ENCODE results near the gene NUP107. TPM values are rescaled to one million over a fixed set of nuclear protein-coding genes. Genes with fewer than 3 reads are reported as not detected.
A peak's percentile ranks its signal among the peaks of the same experiment; 100 is the strongest.

The NUP107 gene
- total RNA-seq, 2 experiments from 2014 or later: 91.2 to 106 TPM

DNA sequence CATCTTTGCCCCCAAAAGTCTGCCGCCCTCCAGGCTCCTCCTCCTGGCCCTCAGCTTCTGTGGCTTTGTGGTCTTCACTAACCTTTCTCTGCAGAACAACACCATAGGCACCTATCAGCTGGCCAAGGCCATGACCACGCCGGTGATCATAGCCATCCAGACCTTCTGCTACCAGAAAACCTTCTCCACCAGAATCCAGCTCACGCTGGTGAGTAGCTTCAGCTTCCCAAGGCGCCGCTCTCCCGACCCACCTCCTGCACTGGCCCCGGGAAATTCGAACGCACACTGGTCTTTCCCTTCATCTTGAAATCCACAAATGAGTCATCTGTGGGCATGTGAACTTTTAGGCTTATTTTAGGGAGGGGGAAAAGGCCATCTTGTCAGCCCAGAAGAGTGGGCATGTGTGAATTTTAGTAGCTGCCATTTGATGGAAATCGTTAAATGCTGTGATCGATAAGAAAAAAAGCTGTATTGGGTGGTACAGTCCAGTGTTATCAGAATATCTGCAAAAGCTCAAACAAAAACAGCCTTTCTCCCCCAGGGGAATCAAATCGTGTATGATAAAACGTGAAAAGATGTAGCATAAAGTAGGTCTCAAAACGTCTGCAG lies 59.9 kb downstream of the NUP107 start:
- Mint-ChIP-seq H3K36me3 (peaks cover 12% of the 10 kb centered on the region), H3K27ac (peak overlapping the region; percentile 85), H3K4me1 (peaks cover 38% of the 10 kb centered on the region), H3K9me3 (no peaks in the 10 kb centered on the region), H3K4me3 (peak overlapping the region; percentile 95), H3K27me3 (no peaks in the 10 kb centered on the region)
- DNase-seq: no peak
- ATAC-seq (ENCODE audit: low read depth): peak; percentile 17
- POLR2A ChIA-PET: interaction anchor here (0.8 to 3.2 kb wide), 4 partner anchors 24 to 134 kb away, joined by 3 to 61 read pairs (median 4); partner anchors contain the start of gene MDM2

DNA sequence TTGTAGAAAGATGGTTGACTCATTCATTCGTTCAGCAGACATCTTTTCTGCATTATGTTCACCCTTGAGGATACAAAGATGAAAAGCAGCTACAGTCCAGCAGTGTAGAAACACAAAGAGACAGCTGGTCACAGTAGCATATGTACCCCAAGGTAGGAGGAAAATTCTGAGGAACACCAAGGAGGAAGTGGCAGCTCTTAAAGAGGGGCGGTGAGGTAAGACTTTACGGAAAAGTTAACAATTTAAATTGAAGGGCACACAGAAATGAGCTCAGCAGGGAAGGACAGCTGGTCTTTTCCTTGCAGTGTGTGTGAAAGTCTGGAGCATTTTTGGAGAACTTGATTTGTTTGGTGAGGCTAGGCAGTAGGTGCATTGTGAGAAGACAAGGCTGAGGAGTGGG lies 62.7 kb downstream of the NUP107 start:
- no peaks in the 10 kb centered on the region for H3K9me3 Mint-ChIP-seq
- ATAC-seq (ENCODE audit: low read depth) (no peak), DNase-seq (no peak)
- H3K4me1 Mint-ChIP-seq: peaks cover 24% of the 10 kb centered on the region
- no peaks in the 10 kb centered on the region for H3K27me3 Mint-ChIP-seq
- H3K36me3 Mint-ChIP-seq: peaks cover 24% of the 10 kb centered on the region
- H3K4me3 Mint-ChIP-seq: no peak overlapping the region
- POLR2A ChIA-PET: interaction anchor here (0.9 kb wide), 1 partner anchor 58 kb away, joined by 3 read pairs; the partner anchor contains the start of gene MDM2
- H3K27ac Mint-ChIP-seq: no peak overlapping the region

DNA sequence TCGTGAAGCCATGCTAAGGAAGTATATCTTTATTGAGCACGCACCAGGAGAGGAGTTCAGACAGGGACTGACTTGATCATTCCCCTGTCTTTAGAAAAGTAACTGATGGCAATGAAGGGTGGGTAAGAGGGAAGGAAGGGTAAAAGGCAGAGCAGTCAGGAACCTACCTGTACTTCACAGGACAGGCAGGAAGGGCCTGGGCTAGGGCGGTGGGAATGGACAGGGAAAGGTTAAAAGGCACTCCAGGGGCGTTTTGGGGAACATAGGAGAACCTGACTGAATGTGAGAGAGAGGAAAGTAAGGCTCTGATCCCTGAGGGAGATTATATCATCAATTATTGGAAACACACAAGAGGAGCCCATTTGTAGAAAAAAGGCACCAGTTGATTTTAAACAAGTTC lies 63.1 kb downstream of the NUP107 start:
- H3K27ac Mint-ChIP-seq: no peak overlapping the region
- H3K36me3 Mint-ChIP-seq: peaks cover 27% of the 10 kb centered on the region
- peaks cover 24% of the 10 kb centered on the region for H3K4me1 Mint-ChIP-seq
- no peak overlapping the region for H3K4me3 Mint-ChIP-seq
- H3K9me3 Mint-ChIP-seq: no peaks in the 10 kb centered on the region
- POLR2A ChIA-PET: interaction anchor here (0.9 kb wide), 1 partner anchor 58 kb away, joined by 3 read pairs; the partner anchor contains the start of gene MDM2
- no peak for ATAC-seq (ENCODE audit: low read depth)
- DNase-seq: no peak
- no peaks in the 10 kb centered on the region for H3K27me3 Mint-ChIP-seq

DNA sequence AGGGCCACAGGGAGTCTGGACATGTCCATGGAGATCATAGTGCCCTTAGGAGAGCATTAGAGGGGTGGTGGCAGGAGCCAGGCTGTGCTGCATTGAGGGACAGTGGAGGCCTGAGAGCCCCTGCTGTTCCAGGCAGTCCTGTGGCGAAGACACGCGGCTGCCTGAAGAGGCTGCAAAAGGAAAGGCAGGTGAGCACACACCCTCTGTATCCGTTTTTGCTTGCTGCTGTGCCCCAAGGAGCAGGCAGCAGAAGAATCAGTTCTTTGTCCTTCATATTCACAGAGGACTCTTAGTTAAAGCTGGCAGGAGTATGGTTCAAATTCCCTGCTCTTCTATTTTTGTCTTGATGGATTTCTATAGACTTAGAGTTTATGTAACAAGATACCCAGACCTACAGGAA lies 63.7 kb downstream of the NUP107 start:
- POLR2A ChIA-PET: no interaction called here
- Mint-ChIP-seq H3K4me1 (peaks cover 23% of the 10 kb centered on the region), H3K4me3 (no peak overlapping the region), H3K36me3 (peaks cover 31% of the 10 kb centered on the region), H3K9me3 (no peaks in the 10 kb centered on the region), H3K27ac (no peak overlapping the region), H3K27me3 (no peaks in the 10 kb centered on the region)
- DNase-seq (no peak), ATAC-seq (ENCODE audit: low read depth) (no peak)

DNA sequence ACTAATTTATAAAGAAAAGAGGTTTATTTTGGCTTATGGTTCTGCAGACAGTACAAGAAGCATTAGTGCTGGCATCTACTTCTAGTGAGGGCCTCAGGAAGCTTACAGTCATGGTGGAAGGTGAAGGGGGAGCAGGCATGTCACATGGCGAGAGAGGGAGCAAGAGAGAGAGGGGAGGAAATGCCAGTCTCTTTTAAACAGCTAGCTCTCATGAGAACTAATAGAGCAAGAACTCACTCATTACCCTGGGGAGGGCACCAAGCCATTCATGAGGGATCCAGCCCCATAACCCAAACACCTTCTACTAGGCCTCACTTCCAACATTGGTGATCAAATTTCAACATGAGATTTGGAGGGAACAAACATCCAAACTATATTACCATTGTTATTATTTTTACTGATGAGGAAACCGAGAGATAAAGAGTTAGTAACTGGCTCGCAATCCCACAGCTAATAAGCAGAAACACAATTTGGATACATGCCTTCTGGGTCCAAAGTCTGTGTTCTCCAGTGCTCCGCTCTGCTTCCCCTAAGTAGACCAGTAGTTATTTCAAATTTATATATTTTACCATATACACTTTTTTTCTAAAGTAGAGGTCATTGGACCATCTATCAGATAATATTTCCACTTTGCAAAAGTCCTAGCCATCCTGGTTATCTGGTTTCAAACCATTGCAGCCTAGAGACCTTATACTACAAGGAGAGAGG lies 68.9 kb downstream of the NUP107 start:
- H3K36me3 Mint-ChIP-seq: peaks cover 37% of the 10 kb centered on the region
- no peak overlapping the region for H3K4me3 Mint-ChIP-seq
- no peaks in the 10 kb centered on the region for H3K27me3 Mint-ChIP-seq
- POLR2A ChIA-PET: no interaction called here
- DNase-seq: no peak
- H3K9me3 Mint-ChIP-seq: no peaks in the 10 kb centered on the region
- H3K27ac Mint-ChIP-seq: no peak overlapping the region
- no peak for ATAC-seq (ENCODE audit: low read depth)
- H3K4me1 Mint-ChIP-seq: peaks cover 3% of the 10 kb centered on the region

DNA sequence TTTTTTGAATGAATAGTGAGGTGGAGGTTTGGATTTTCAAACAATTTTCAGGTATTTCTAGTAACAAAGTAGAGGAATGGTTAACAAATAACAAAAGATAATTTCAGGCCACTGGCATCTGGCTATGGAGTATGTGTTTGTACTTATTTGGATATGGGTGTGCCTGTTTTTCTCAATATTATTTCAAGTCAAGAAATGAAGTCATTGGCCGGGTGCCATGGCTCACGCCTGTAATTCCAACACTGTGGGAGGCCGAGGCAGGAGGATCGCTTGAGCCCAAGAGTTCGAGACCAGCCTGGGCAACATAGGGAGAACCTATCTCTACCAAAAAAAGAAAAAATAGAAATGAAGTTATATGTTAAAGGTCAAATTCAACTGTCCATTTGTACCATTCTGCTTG lies 73.1 kb downstream of the NUP107 start:
- ATAC-seq (ENCODE audit: low read depth) (no peak), DNase-seq (no peak)
- Mint-ChIP-seq H3K36me3 (peaks cover 35% of the 10 kb centered on the region), H3K27ac (no peak overlapping the region), H3K27me3 (no peaks in the 10 kb centered on the region), H3K4me3 (no peak overlapping the region), H3K4me1 (no peaks in the 10 kb centered on the region), H3K9me3 (no peaks in the 10 kb centered on the region)
- POLR2A ChIA-PET: no interaction called here

DNA sequence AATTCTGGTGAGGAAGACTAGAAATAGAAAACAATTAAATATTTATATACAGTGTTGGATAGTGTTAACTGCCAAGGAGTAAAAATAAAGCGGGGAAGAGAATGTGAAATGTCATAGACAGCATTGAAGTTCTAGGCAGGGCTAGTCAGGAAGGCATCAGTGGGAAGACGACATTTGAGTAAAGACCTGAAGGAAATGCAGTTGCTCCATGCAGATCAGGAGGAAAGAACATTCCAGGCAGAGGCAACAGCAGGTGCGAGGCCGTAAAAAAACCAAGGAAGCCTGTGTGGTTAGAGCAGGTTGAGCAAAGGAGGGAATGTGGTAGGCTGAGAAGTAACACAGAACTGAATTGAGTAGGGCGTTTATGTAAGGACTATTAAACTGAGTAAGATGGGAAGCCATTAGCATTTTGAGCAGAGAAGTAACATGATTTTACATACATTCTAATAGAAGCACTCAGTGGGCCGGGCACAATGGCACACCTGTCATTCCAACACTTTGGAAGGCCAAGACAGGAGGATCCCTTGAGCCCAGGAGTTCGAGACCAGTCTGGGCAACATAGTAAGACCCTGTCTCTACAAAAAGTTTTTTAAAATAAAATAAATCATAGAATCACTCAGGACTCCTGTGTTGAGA lies 74.1 kb downstream of the NUP107 start:
- H3K4me1 Mint-ChIP-seq: no peaks in the 10 kb centered on the region
- DNase-seq: no peak
- H3K27me3 Mint-ChIP-seq: no peaks in the 10 kb centered on the region
- H3K36me3 Mint-ChIP-seq: peaks cover 28% of the 10 kb centered on the region
- H3K27ac Mint-ChIP-seq: no peak overlapping the region
- ATAC-seq (ENCODE audit: low read depth): no peak
- no peak overlapping the region for H3K4me3 Mint-ChIP-seq
- POLR2A ChIA-PET: no interaction called here
- H3K9me3 Mint-ChIP-seq: no peaks in the 10 kb centered on the region

DNA sequence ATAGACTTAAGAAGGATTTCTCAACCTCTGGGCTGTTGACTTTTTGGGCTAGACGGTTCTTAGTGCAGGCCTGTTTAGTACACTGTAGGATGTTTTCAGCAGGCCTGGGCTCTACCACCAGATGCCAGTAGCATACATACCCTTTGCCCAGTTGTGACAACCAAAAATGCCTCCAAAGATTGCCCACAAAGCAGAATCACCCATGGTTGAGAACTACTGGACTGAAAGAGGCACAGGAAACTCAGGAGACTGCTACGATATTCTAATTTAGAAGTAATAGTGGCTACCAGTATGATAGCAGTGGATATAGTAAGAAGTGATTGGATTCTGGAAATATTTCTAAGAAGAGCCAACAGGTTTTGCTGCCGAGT lies 74.6 kb downstream of the NUP107 start:
- Mint-ChIP-seq H3K9me3 (no peaks in the 10 kb centered on the region), H3K4me3 (no peak overlapping the region), H3K4me1 (no peaks in the 10 kb centered on the region), H3K36me3 (peaks cover 25% of the 10 kb centered on the region), H3K27ac (no peak overlapping the region), H3K27me3 (no peaks in the 10 kb centered on the region)
- no peak for DNase-seq
- POLR2A ChIA-PET: no interaction called here
- ATAC-seq (ENCODE audit: low read depth): no peak

DNA sequence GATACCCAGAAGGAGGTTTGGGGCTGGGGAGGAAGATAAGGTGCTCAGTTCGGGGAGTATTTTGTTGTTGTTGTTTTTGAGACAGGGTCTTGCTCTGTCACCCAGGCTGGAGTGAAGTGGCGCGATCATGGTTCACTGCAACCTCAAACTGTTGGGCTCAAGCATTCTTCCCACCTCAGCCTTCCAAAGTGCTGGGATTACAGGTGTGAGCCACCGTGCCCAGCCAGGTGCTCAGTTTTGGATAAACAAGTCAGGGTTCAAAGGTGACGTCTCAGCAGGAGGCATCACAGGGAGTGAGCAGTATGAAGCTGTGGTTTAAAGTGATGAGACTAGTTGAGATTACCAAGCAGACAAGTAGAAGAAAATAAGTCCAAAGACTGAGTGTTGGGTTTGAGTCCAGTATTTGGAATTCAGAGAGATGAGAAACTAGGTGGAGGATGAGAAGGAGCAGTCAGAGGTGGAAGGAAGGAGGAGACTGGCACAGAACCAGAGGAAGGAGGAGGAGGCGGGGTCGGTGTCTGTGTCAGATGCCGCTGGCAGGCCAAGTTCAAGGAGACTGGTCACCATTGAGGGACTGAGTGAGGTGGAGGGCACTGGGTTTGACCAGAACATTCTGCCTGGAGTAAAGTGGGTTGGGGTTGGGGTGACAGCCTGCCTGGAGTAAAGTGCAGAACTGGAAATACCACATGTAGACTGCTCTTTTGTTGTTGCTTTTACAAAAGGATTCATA lies 75.3 kb downstream of the NUP107 start:
- H3K9me3 Mint-ChIP-seq: no peaks in the 10 kb centered on the region
- H3K27ac Mint-ChIP-seq: peak overlapping the region; percentile 22
- H3K4me3 Mint-ChIP-seq: no peak overlapping the region
- POLR2A ChIA-PET: no interaction called here
- peaks cover 26% of the 10 kb centered on the region for H3K36me3 Mint-ChIP-seq
- no peaks in the 10 kb centered on the region for H3K4me1 Mint-ChIP-seq
- no peak for DNase-seq
- no peaks in the 10 kb centered on the region for H3K27me3 Mint-ChIP-seq
- ATAC-seq (ENCODE audit: low read depth): no peak

DNA sequence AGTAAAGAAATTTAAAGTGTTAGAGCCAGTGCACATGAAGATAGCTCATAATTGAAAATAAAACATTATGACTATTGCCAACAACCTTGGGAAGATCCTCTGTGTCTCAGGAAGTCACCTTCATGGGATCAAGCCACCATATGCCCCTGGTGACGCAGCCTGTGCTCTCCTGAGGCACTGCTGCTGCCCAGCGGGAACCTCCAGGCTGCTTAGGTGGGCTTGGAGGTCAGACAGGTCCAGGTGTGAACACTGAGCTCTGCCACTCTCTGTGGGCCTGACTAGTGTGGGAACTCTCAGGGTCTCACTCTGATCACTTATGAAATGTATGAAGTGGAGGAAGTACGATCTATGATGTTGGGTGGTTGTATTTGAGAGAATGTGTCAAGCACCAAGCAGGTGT lies 75.9 kb downstream of the NUP107 start:
- H3K27ac Mint-ChIP-seq: no peak overlapping the region

DNA sequence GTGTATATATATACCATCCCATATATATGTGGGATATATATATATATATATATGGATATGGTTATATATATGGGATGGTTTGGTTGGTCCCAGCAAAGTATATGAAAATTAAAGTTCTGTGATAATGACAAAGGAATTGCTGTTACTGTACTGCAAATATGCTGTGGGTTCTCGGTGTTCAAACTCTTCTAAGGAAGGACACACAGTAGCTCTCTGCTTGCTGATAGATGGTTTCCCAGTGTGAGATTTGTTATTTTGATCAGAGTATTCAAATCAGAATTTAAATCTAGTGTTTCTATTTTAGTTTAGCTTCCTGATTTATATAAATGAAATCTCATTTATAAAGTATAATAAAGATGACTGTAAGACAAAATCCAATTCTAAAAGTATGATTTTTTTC lies 78.9 kb downstream of the NUP107 start:
- no peak overlapping the region for H3K27ac Mint-ChIP-seq
- no peaks in the 10 kb centered on the region for H3K9me3 Mint-ChIP-seq
- POLR2A ChIA-PET: no interaction called here

More for the DNA sequence above, 75.9 kb downstream of the NUP107 start:
- POLR2A ChIA-PET: no interaction called here
- Mint-ChIP-seq H3K4me1 (no peaks in the 10 kb centered on the region), H3K27me3 (no peaks in the 10 kb centered on the region), H3K9me3 (no peaks in the 10 kb centered on the region), H3K36me3 (peaks cover 28% of the 10 kb centered on the region), H3K4me3 (no peak overlapping the region)
- ATAC-seq (ENCODE audit: low read depth): no peak
- DNase-seq: no peak

DNA sequence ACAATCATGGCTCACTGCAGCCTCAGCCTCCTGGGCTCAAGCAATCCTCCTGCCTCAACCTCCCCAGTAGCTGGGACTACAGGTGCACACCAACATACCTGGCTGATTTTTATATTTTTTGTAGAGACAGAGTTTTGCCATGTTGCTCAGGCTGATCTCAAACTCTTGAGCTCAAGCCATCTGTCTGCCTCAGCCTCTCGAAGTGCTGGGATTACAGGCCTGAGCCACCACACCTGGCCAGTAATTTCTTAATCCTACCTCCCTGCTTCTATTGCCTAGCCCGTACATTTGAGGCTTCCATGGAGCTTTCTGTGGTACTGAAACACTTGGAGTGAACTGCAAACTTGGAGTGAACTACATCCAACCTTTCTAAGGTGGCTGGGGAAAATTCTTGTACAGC lies 79.9 kb downstream of the NUP107 start:
- Mint-ChIP-seq H3K27ac (no peak overlapping the region), H3K27me3 (no peaks in the 10 kb centered on the region), H3K9me3 (no peaks in the 10 kb centered on the region), H3K4me1 (no peaks in the 10 kb centered on the region), H3K36me3 (peaks cover 23% of the 10 kb centered on the region), H3K4me3 (no peak overlapping the region)
- POLR2A ChIA-PET: no interaction called here
- ATAC-seq (ENCODE audit: low read depth): no peak
- DNase-seq: no peak

More for the DNA sequence above, 78.9 kb downstream of the NUP107 start:
- DNase-seq (no peak), ATAC-seq (ENCODE audit: low read depth) (no peak)
- H3K27me3 Mint-ChIP-seq: no peaks in the 10 kb centered on the region
- no peaks in the 10 kb centered on the region for H3K4me1 Mint-ChIP-seq
- peaks cover 26% of the 10 kb centered on the region for H3K36me3 Mint-ChIP-seq
- H3K4me3 Mint-ChIP-seq: no peak overlapping the region

DNA sequence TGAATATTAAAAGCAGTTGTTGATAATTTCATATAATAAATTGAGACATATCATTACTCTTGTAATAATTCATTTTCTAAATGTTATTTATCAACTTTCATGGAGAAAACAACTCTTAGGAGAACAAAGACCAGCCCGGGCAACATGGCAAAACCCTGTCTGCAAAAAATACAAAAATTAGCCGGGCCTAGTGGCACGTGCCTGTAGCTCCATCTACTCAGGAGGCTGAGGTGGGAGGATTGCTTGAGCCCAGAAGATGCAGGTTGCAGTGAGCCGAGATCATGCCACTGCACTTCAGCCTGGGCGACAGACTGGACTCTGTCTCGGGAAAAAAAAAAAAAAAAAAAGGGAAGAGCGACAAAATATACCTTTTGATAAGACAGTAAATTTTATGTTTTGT lies 80.4 kb downstream of the NUP107 start:
- H3K27me3 Mint-ChIP-seq: no peaks in the 10 kb centered on the region
- DNase-seq (no peak), ATAC-seq (ENCODE audit: low read depth) (no peak)
- no peak overlapping the region for H3K4me3 Mint-ChIP-seq
- H3K27ac Mint-ChIP-seq: no peak overlapping the region
- H3K9me3 Mint-ChIP-seq: no peaks in the 10 kb centered on the region
- H3K4me1 Mint-ChIP-seq: no peaks in the 10 kb centered on the region
- POLR2A ChIA-PET: no interaction called here
- H3K36me3 Mint-ChIP-seq: peaks cover 20% of the 10 kb centered on the region
